ENCODE data around the gene IL1RAPL1. TPM values are rescaled to one million over a fixed set of nuclear protein-coding genes. Genes with fewer than 3 reads are reported as not detected.

The IL1RAPL1 gene
- total and polyA plus RNA-seq, 2 experiments from 2014 or later = 0.18 to 0.49 TPM

- TF ChIP-seq ZNF462 (CRISPR knock-in tag; IDR thresholded peaks at IDR 0.05) (no peak), CREB1 (CRISPR knock-in tag; IDR thresholded peaks at IDR 0.05; ENCODE audit: low read depth) (no peak), POLR2AphosphoS5 (IDR thresholded peaks at IDR 0.05; ENCODE audit: low read depth) (no peak)
Measured at GRCh38 chrX:28752330-28752729, 165.1 kb downstream of the IL1RAPL1 start (continued).

GRCh38 chrX:28756175-28756574 lies 168.9 kb downstream of the IL1RAPL1 start:
- H3K4me1 ChIP-seq (ENCODE audit: insufficient read depth) = no peaks in the 10 kb centered on the region
- Mint-ChIP-seq H3K27me3 (ENCODE audit: insufficient read depth, low read depth, poor library complexity) (no peaks in the 10 kb centered on the region), H3K36me3 (ENCODE audit: low read depth) (no peaks in the 10 kb centered on the region), H3K4me3 (no peak overlapping the region), H3K9me3 (no peaks in the 10 kb centered on the region), H3K4me1 (no peaks in the 10 kb centered on the region), H3K27ac (no peak overlapping the region)
- H4K20me1 ChIP-seq (replicated peaks; ENCODE audit: insufficient read depth) = no peaks in the 10 kb centered on the region
- no peak for DNase-seq (ENCODE audit: low spot score)
- H3K9me2 ChIP-seq (ENCODE audit: insufficient read depth) = no peaks in the 10 kb centered on the region
- no peaks in the 10 kb centered on the region for H3F3A ChIP-seq (replicated peaks; ENCODE audit: low read depth)
- H3K36me3 ChIP-seq (ENCODE audit: insufficient read depth) = no peaks in the 10 kb centered on the region
- no peak overlapping the region for H2AFZ ChIP-seq
- no peak overlapping the region for H3K4me3 ChIP-seq
- H3K27me3 ChIP-seq (ENCODE audit: insufficient read depth) = no peaks in the 10 kb centered on the region
- H3K79me2 ChIP-seq (replicated peaks; ENCODE audit: insufficient read depth) = no peaks in the 10 kb centered on the region
- ATAC-seq = no peak
- H3K27ac ChIP-seq (ENCODE audit: low read depth) = no peak overlapping the region
- H3K4me2 ChIP-seq = no peak overlapping the region
- no peak for TF ChIP-seq POLR2AphosphoS5 (IDR thresholded peaks at IDR 0.05; ENCODE audit: low read depth)
- TF ChIP-seq, protein P1, sequence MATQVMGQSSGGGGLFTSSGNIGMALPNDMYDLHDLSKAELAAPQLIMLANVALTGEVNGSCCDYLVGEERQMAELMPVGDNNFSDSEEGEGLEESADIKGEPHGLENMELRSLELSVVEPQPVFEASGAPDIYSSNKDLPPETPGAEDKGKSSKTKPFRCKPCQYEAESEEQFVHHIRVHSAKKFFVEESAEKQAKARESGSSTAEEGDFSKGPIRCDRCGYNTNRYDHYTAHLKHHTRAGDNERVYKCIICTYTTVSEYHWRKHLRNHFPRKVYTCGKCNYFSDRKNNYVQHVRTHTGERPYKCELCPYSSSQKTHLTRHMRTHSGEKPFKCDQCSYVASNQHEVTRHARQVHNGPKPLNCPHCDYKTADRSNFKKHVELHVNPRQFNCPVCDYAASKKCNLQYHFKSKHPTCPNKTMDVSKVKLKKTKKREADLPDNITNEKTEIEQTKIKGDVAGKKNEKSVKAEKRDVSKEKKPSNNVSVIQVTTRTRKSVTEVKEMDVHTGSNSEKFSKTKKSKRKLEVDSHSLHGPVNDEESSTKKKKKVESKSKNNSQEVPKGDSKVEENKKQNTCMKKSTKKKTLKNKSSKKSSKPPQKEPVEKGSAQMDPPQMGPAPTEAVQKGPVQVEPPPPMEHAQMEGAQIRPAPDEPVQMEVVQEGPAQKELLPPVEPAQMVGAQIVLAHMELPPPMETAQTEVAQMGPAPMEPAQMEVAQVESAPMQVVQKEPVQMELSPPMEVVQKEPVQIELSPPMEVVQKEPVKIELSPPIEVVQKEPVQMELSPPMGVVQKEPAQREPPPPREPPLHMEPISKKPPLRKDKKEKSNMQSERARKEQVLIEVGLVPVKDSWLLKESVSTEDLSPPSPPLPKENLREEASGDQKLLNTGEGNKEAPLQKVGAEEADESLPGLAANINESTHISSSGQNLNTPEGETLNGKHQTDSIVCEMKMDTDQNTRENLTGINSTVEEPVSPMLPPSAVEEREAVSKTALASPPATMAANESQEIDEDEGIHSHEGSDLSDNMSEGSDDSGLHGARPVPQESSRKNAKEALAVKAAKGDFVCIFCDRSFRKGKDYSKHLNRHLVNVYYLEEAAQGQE (IDR thresholded peaks at IDR 0.05; ENCODE audit: unreplicated experiment) = no peak
- TF ChIP-seq NANOG (IDR thresholded peaks at IDR 0.05; ENCODE audit: borderline replicate concordance) = no peak
- TF ChIP-seq EZH2phosphoT487 (IDR thresholded peaks at IDR 0.05; ENCODE audit: unreplicated experiment) = no peak
- TF ChIP-seq ZNF114 (CRISPR knock-in tag; IDR thresholded peaks at IDR 0.05) = no peak
- no peak for TF ChIP-seq STAT1 (IDR thresholded peaks at IDR 0.05; ENCODE audit: unreplicated experiment)
- no peak for TF ChIP-seq EZH2 (IDR thresholded peaks at IDR 0.05; ENCODE audit: low read depth, unreplicated experiment)
- TF ChIP-seq ETS1 (IDR thresholded peaks at IDR 0.05) = no peak
- TF ChIP-seq, protein P2, sequence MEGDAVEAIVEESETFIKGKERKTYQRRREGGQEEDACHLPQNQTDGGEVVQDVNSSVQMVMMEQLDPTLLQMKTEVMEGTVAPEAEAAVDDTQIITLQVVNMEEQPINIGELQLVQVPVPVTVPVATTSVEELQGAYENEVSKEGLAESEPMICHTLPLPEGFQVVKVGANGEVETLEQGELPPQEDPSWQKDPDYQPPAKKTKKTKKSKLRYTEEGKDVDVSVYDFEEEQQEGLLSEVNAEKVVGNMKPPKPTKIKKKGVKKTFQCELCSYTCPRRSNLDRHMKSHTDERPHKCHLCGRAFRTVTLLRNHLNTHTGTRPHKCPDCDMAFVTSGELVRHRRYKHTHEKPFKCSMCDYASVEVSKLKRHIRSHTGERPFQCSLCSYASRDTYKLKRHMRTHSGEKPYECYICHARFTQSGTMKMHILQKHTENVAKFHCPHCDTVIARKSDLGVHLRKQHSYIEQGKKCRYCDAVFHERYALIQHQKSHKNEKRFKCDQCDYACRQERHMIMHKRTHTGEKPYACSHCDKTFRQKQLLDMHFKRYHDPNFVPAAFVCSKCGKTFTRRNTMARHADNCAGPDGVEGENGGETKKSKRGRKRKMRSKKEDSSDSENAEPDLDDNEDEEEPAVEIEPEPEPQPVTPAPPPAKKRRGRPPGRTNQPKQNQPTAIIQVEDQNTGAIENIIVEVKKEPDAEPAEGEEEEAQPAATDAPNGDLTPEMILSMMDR (conservative IDR thresholded peaks at IDR 0.05; ENCODE audit: low read depth in 2 of 2) = no peak

All from GM23338 (cell line).